CD4-positive, alpha-beta T cell treated with Interleukin-6 at 100 ng/mL for 8 hours (primary cell): ENCODE measurements around the gene SUSD1.
"Not testable (repeated sequence)": the region's sequence is repeated elsewhere in the genome, so short reads cannot be mapped to it uniquely, and the experiment has no call there.

Experiments
- DNase-seq: peaks from one replicate; pipeline ENCODE4 v3.0.0-alpha.2; 2020; ENCODE audit warnings: mixed read lengths, low spot score

Gene SUSD1

DNA sequence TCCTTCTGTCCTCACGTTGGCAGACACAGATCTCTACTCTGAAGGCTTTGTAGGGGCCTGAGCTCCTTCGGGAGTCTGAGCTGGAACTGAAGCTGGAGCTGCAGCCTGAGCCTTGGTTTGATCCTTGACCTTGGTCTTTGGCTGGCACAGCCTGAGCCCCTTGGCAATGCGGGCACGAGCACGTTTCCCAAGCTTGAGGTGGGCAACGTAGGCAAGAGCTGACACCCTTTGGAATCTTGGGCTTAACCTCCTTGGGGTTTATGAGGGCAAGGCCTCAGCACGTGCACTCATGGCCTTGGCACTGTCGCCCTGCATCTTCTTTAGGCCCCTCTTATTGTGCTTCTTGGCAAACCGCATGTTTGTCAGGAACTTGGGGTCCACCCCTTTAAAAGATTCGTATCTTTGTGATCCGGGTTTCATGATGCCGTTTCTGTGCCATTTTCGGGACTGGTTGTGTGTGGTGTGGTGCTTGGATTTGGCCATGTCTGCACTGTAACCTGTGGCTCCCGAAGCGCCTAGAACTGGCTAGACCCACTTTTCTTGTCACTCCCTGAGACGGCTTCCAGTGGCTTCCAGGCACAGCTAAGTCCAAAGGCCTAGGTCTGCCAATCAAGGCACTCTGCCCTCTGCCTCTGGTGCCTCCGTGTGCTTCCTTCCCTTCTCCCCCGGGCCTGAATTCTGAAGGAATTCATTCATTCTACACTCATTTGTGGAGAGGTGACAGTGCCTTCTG lies 1.4 kb downstream of the SUSD1 start:
- no peak for DNase-seq

DNA sequence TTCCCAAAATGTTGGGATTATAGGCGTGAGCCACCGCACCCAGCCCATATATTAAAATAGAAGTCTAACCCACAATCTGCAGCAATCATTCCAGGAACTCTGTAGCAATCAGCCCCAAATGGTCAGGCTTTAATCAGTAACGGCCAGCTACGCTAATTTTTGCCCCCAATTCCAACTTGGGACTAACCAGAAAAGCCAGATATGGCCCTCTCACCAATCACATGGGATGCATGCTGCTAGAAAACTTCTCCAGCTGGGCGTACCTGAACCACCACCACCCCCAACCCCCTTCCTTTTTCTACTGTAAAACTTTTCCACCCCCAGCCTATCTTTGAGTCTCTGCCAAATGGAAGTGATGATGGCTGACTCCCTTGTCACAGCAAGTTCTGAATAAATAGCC lies 4.1 kb downstream of the SUSD1 start:
- DNase-seq = no peak

DNA sequence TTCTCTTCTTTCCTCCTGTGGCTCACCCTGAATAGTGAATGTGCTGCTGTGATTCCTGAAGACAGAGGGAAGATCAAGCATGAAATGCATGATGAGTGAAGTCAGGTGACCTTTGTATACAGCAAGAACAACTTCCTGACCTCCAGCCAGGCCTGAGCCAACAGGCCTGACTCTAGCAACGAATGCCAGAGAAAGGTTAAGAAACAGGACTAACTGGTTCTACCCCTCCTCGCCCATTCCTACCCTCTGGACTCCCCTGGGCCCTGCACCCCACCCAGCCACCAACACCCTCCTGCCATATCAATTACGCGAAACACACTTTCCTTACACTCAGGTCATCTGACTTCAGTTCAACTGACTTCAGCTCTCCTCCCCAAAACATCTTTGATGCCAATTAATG lies 4.9 kb downstream of the SUSD1 start:
- DNase-seq = no peak

DNA sequence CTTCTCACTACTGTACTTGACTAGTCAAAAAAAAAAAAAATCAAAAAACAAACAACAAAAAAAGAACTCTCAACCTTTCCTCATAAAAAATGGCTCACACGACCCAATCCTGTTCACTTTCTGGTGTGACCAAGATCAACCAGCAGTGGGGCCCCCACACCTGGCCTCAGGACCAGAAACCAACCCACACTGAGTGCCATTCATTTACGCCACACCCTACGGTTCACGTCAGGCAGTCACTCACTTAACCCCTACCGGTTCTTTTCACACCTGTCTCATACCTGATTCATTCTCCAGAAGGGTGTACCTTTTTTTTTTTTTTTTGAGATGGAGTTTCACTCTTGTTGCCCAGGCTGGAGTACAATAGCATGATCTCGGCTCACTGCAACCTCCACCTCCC lies 5.7 kb downstream of the SUSD1 start:
- no peak for DNase-seq

DNA sequence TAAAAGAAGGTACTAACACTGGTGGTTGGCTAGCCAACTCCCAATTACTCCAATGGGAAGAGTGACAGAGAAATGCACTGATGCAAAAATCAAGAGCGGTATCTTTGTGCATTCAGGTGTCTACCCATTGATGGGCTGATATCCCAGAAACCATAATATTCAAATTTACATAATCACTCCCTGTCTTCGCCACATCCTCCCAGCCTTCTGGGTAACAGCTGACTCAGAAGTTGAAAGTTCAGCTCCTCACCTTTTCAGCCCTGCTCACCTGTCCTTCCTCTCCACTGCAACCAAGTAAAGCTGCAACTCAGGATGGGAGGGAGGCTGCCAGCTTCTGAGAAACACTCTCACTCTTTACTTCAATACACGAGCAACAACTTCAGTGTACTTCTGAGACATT lies 6.9 kb downstream of the SUSD1 start:
- DNase-seq = no peak

DNA sequence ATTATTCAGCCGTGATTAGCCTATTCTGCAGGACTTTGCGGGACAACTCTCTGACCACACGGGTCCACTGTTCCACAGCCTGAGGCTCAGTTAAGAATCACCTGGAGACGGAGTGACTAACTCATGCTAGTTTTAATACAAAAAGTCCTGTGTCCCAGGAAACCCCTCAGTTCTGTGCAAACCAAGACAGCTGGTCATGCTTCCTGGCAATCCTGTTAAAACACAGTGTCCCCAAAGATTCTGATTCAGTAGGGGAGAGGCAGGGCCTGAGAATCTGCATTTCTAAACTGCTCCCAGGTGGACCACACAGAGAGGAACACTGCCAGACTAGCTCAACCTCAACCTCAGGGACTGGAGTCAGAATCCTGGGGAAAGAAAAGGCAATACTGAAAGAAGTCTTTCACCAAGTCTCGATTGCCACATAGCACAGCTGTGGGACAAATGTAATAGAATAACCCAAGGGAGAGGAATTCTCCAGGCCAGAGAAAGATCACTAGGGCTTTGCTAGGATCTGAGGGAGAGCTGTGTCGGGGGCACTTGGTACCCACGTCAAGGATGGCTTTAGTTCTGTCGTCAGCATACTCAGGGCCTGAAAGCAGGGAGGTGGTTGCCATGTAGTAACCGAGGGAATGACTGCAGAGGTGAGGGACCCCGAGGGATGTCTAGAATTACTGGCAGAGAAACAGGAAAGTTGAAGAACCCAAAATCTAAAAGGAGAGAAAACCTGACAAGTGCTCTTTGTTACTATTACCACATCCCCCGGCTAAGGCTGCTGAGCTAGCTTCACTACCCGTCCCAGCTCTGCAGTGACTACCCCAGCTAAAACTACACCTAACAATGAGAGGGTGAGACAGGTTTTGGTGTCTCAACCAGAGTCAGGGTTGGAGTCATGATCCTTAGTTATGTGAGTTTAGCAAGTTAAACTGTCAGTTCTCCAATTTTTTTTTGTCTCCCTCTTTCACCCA lies 8.6 kb downstream of the SUSD1 start:
- no peak for DNase-seq

DNA sequence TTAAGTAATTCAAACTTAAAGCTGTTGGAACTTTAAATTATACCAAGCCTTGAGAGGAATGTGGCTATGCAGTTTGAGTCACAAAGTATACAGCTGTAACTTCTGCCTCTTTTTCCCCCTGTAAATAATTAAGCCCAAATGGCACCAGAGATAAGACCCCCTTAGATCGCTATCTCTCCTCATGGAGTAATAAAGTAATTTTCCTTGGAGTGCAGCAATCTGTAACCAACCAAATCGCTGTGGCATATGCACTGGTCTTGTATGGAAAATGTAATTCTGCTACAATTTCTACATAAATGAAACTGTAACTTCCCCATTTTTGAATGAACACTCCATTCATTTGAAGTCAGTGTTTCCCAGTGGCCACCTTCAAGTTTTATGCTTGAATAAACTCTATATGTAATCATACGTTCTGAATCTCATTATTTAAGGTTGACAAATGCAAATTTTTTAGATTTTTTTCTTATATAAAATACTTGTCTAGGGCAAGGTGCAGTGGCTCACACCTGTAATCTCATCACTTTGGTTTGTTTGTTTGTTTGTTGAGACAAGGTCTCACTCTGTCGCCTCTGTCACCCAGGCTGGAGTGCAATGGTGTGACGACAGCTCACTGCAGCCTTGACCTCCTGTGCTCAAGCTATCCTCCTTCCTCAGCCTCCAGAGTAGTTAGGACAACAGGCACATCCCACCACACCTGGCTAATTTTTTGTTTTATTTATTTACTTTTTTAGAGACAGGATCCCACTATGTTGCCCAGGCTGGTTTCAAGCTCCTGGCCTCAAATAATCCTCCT lies 12.3 kb downstream of the SUSD1 start:
- no peak for DNase-seq

DNA sequence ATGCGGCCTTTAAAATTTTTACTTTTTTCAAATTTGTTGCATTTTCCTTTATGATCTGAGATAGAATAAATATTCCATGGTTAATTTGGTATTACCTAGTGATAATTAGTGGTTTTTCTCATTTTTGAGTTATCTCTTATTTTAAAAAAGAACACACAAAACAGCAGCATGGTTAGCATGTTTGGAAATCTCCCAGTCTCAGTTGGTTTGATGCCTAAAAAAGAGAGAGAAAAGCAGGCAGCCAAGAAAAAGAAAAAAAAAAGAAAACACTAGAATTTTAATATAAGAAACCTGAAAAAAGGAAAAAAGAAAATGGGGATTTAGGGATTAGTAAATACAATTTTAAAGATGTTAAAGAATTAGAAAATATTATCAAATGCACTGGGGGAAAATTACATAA lies 15.3 kb downstream of the SUSD1 start:
- DNase-seq = no peak

DNA sequence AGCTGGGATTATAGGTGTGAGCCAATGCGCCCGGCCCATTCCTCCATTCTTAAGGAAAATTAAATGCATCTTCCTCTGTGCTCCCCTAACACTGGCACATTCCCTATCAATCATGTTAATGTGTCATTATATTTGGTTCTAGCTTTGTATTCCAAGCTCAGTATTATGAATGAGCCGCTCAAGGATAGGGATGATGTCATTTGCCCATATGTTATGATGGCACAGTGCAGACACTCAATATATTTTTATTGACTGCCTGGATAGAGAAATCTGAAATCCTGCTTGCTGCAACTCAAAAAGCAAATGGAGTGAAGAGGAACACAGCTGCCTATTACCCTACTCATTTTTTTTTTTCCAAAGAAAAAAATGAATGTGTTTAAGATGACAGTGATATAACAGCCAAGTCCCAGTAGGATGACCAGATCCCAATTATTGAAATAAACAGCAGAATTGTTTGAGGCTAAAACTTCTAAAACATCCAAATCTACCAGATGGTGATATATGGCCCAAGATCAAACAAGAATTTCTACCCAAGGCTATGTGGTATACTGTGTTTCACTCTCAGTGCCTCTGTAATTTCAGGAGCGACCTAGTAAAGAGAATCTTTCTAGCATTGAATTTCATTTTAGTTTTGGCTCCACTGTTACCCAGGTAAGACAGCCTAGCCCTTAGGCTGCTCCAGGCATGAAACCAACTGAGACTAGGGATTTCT lies 16.3 kb downstream of the SUSD1 start:
- DNase-seq = no peak

DNA sequence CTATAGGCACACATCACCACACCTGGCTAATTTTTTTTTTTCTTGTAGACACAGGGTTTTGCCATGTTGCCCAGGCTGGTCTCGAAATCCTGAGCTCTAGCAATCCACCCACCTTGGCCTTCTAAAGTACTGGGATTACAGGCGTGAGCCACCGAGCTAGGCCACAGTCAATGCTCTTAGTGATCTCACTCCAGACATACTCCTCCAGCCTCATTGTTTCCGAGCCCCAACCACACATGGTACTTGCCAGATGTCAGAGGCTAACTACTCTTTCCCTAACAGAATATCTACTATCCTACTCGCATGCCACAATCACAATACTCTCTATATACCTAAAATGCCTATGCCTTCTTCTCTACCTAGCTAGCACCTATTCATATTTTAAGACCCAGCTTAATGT lies 17.1 kb downstream of the SUSD1 start:
- no peak for DNase-seq

DNA sequence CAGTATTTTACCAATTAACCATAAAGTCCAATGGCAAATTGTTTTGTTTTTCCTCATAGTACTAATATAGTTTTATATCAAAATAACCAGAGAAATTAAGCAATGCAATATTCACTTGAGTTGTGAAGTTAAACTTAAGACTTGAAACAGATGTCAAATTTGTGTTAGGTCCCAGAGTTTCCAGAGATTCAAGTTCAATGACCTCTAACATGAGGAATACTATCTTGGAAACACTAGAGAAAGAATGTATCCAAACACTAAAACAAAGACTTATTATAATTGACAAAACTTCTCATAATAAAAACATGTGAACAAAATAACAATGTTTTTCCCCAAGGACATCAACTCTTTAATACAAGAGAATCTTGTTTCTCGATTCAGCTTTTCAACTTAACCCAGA lies 18.0 kb downstream of the SUSD1 start:
- no peak for DNase-seq

DNA sequence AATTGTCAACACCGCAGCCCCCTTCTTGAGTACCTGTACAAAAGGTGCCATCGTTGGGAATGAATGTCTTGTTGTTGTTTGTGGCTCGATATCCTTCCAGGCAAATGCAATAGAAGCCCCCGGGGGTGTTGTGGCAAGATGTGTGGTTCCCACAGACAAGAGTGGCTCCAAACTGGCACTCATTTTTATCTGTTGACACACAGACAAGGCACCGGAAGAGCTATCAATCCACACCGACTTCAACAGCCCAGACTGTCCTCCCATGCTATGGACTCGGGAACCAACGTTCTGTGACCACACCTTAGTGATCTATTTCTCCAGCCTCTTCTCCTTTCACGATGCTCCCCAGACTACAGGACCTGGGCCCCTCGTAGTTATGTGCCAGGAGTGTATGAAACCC lies 25.9 kb downstream of the SUSD1 start:
- DNase-seq = no peak

DNA sequence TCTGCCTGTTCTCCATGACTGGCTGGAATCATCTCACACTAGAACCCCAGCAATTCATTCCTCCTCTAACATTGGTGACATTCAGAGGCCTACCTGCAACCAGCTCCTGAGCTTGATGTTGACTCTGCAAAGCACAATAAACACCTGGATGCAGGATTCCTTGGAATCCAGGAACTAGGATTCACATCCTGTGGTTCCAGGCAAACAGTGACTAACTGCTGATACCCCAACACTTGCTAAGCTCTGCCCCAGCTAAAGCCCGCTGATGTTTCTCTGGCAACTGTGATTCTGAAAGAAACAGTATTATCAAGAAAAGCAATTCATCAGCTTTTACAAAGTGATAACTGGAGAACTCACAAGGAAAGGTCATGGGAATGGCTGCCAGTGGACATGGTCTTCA lies 29.2 kb downstream of the SUSD1 start:
- DNase-seq = no peak

DNA sequence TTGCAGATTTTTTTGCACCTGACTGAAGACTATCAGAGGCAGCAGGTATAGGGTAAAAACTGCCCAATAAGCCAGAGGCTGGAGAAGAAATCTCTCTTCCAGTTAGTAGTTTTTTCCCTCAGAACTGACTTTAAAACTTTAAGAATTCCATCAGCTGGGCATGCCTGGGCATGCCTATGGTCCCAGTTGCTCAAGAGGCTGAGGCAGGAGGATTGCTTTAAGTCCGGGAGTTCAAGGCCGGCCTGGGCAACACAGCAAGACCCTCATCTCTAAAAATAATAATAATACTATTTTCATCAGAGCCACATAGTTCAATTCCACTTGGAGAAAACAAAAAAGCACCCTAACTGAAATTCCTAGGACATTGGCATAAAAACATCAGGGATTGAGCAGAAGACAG lies 30.3 kb downstream of the SUSD1 start:
- DNase-seq = no peak

DNA sequence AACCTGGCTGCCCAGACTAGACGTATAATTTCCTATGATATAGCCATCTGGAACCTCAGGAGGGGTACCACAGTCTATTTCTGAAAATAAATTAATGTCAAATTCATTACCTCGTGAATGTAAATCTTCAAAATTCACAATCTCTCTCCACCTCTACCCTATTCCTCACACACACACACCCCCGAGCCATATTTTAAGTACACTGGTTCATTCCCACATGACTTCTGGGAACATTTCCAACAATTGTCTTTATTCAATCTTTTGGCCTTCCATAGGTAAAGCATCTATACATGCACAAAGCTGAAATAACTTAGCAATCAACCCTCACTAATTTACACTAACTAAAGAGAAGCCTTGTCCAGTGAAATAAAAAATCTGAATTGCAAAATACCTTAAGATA lies 32.7 kb downstream of the SUSD1 start:
- no peak for DNase-seq

DNA sequence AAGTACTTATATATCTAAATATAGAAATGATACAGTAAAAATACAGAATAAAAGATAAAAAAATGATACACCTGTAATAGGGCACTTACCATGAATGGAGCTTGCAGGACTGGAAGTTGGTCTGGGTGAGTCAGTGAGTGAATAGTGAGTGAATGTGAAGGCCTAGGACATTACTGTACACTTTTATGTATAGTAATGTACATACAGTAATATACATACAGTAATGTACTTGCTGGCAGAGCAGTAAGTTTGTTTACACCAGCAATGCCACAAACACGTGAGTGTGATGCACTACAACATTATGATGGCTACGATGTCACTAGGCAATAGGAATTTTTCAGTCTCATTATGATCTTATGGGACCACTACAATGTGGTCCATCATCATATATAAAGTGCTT lies 34.2 kb downstream of the SUSD1 start:
- no peak for DNase-seq

DNA sequence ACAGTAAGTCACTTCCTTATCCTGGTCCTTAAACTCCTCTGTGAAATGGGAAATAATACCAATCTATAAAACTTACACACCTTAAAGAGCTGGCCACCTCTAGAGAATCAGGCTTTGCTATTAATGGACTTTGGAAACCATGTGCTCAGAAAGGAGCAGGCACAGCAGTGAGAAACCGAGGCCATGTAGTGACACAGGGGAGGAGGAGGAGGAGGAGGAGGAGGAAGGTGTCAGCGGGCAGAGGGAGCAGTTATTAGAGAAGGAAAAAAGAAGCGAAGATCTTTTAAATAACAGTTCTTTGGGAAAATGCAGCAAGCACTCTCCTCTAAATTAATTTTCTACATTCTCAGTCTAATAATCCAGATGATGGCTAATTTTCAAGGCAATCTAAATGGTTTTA lies 38.0 kb downstream of the SUSD1 start:
- no peak for DNase-seq

DNA sequence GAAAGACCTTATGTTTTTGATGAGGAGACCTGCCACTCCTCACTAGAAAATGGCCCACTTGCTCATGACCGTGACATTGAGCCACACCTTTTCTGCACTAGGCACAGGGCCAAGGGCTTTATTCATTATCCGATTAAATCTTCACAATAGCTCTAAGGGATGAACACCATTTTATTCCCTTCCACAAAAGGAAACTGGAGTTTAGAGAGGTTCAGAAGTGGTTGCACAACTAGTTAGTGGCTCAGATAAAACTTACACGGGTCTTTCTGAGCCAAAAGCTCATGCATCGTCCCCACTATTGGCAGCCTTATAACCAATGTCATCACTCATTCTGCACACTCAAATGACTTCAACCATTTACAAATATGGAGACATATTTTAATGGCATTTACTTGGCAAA lies 39.4 kb downstream of the SUSD1 start:
- DNase-seq = no peak

DNA sequence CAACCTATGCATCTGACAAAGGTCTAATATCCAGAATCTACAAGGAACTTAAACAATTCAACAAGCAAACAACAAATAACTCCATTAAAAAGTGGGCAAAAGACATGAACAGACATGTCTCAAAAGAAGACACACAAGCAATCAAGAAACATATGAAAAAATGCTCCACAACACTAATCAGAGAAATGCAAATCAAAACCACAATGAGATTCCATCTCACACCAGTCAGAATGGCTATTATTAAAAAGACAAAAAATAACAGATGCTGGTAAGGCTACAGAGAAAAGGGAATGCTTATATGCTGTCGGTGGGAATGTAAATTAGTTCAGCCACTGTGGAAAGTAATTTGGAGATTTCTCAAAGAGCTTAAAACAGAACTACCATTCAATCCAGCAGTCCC lies 41.3 kb downstream of the SUSD1 start:
- DNase-seq = not testable (repeated sequence)

DNA sequence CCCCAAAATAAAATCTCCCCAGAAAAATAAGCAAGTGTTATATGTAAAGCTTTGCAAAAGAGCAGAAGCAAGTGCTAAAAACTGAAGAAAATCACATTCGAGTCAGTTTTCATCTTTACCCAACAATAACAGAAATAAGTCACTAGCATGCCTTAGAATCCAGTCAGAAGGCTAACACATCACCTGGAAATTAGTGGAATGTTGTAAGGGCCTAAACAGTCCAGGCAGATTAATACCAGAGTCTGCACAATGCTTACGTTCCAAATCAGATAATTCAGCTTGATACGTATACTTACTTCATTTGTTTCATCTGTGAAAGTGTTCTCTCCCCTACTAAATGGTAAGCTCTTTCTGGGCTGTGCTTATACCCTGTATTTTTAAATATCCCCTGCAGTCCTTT lies 42.7 kb downstream of the SUSD1 start:
- DNase-seq = no peak

DNA sequence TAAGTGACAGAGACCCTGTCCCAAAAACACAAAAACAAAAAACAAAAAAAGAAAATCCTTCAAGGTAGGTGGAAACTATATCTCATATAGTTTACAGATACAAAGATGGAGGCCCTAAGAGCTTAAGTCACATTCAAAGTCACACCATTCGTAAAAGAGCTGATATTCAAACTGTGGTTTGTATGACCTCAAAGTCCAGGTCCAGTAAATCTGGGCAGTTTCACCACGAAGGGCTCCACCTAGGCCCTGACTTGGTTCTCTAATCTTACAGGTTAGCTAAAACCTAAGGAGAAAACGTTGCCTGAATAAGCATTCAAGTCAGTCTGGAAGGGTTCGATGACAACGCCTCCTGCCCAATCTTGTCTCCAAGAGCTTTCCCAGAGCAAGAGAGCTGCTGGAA lies 44.1 kb downstream of the SUSD1 start:
- no peak for DNase-seq

DNA sequence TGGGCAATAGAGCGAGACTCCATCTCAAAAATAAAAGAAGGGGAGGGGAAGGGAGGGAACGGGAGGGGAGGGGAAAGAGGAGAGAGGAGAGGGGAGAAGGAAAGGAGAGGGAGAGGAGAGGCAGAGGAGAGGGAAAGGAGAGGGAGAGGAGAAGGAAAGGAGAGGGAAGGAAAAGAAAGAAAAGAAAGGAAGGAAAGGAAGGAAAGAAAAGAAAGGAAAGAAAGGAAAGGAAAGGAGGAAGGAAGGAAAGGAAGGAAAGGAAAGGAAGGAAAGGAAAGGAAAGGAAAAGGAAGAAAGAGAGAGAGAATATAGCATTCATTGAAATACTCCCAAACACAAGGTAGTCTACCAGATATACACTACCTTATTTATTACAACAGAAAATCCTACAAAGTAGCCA lies 44.8 kb downstream of the SUSD1 start:
- DNase-seq = no peak
